ENCODE data around the gene FAM222B. TPM values are rescaled to one million over a fixed set of nuclear protein-coding genes. Genes with fewer than 3 reads are reported as not detected.

FAM222B gene
- total and polyA plus RNA-seq, 4 donors: 3.6 to 18.7 (median 11.5) TPM

- no peak overlapping the region for H3K4me3 ChIP-seq (ENCODE audit: low read length in 2 of 2)
- H3K27ac ChIP-seq (ENCODE audit: low read depth in 1 of 2, low read length in 2 of 2): no peak overlapping the region
- ATAC-seq (ENCODE audit: low FRiP score): no peak
- intact Hi-C loops (cut with DNase I): loop anchor here in 1 of 2 donors (1.0 to 2.0 kb wide), 2 partner anchors 23 to 61 kb away; partner anchors contain the start of gene TLCD1
- 66 to 67% methylated on average over 11 of the region's 11 CpGs for WGBS, 2 donors
- H3K9me3 ChIP-seq (ENCODE audit: control insufficient read depth, low read length): no peaks in the 10 kb centered on the region
- no peaks in the 10 kb centered on the region for H3K36me3 ChIP-seq (ENCODE audit: control insufficient read depth in 1 of 2, insufficient read depth in 2 of 2, low read length in 1 of 2)
- H3K27me3 ChIP-seq (ENCODE audit: control insufficient read depth in 1 of 2, insufficient read depth in 2 of 2, low read length in 1 of 2): no peaks in the 10 kb centered on the region
- peak; percentile 39 to 65 for DNase-seq
- no peaks in the 10 kb centered on the region for H3K4me1 ChIP-seq (ENCODE audit: control insufficient read depth in 1 of 2, insufficient read depth in 2 of 2, low read length in 2 of 2)
Observed at GRCh38 chr17:28749516-28750177, 92.9 kb downstream of the FAM222B start.

- peak; percentile 46 to 73 for DNase-seq
- Histone ChIP-seq H3K4me1 (ENCODE audit: control insufficient read depth in 1 of 2, insufficient read depth in 2 of 2, low read length in 2 of 2) (no peaks in the 10 kb centered on the region), H3K4me3 (ENCODE audit: low read length in 2 of 2) (no peak overlapping the region), H3K27me3 (ENCODE audit: control insufficient read depth in 1 of 2, insufficient read depth in 2 of 2, low read length in 1 of 2) (no peaks in the 10 kb centered on the region), H3K36me3 (ENCODE audit: control insufficient read depth in 1 of 2, insufficient read depth in 2 of 2, low read length in 1 of 2) (no peaks in the 10 kb centered on the region), H3K9me3 (ENCODE audit: control insufficient read depth, low read length) (no peaks in the 10 kb centered on the region), H3K27ac (ENCODE audit: low read depth in 1 of 2, low read length in 2 of 2) (no peak overlapping the region)
- ATAC-seq (ENCODE audit: low FRiP score): no peak
- WGBS, 2 donors: 61 to 63% methylated on average over 18 of the region's 18 CpGs
- intact Hi-C loops (cut with DNase I): no loop called here
Observed at GRCh38 chr17:28748852-28749515, 93.6 kb downstream of the FAM222B start.

GRCh38 chr17:28747801-28748750 lies 94.5 kb downstream of the FAM222B start:
- Histone ChIP-seq H3K36me3 (ENCODE audit: control insufficient read depth in 1 of 2, insufficient read depth in 2 of 2, low read length in 1 of 2) (no peaks in the 10 kb centered on the region), H3K4me1 (ENCODE audit: control insufficient read depth in 1 of 2, insufficient read depth in 2 of 2, low read length in 2 of 2) (no peaks in the 10 kb centered on the region), H3K4me3 (ENCODE audit: low read length in 2 of 2) (no peak overlapping the region), H3K9me3 (ENCODE audit: control insufficient read depth, low read length) (no peaks in the 10 kb centered on the region), H3K27me3 (ENCODE audit: control insufficient read depth in 1 of 2, insufficient read depth in 2 of 2, low read length in 1 of 2) (no peaks in the 10 kb centered on the region), H3K27ac (ENCODE audit: low read depth in 1 of 2, low read length in 2 of 2) (no peak overlapping the region)
- DNase-seq (peak; percentile 39 to 75), ATAC-seq (ENCODE audit: low FRiP score) (no peak)
- intact Hi-C loops (cut with DNase I): loop anchor here in 1 of 2 donors (1.0 kb wide), 1 partner anchor 21 kb away; no protein-coding TSS in a partner anchor
- WGBS, 2 donors: 89 to 91% methylated on average over 18 of the region's 18 CpGs

- ATAC-seq (ENCODE audit: low FRiP score): no peak
- intact Hi-C loops (cut with DNase I): loop anchor here in 1 of 2 donors (1.0 kb wide), 1 partner anchor 20 kb away; no protein-coding TSS in a partner anchor
- 11 to 12% methylated on average over 7 of the region's 7 CpGs for WGBS, 2 donors
- no peaks in the 10 kb centered on the region for H3K36me3 ChIP-seq (ENCODE audit: control insufficient read depth in 1 of 2, insufficient read depth in 2 of 2, low read length in 1 of 2)
- no peaks in the 10 kb centered on the region for H3K4me1 ChIP-seq (ENCODE audit: control insufficient read depth in 1 of 2, insufficient read depth in 2 of 2, low read length in 2 of 2)
- H3K9me3 ChIP-seq (ENCODE audit: control insufficient read depth, low read length): no peaks in the 10 kb centered on the region
- DNase-seq: peak; percentile 58 to 69
- H3K27me3 ChIP-seq (ENCODE audit: control insufficient read depth in 1 of 2, insufficient read depth in 2 of 2, low read length in 1 of 2): no peaks in the 10 kb centered on the region
- peak overlapping the region in 1 of 2 donors; percentile 20 for H3K27ac ChIP-seq (ENCODE audit: low read depth in 1 of 2, low read length in 2 of 2)
- H3K4me3 ChIP-seq (ENCODE audit: low read length in 2 of 2): no peak overlapping the region
Observed at GRCh38 chr17:28747051-28747691, 95.4 kb downstream of the FAM222B start.

- 23 to 25% methylated on average over 5 of the region's 5 CpGs for WGBS, 2 donors
- intact Hi-C loops (cut with DNase I): loop anchor here in 1 of 2 donors (1.0 kb wide), 1 partner anchor 19 kb away; no protein-coding TSS in a partner anchor
- H3K4me1 ChIP-seq (ENCODE audit: control insufficient read depth in 1 of 2, insufficient read depth in 2 of 2, low read length in 2 of 2): no peaks in the 10 kb centered on the region
- no peaks in the 10 kb centered on the region for H3K27me3 ChIP-seq (ENCODE audit: control insufficient read depth in 1 of 2, insufficient read depth in 2 of 2, low read length in 1 of 2)
- no peak for ATAC-seq (ENCODE audit: low FRiP score)
- peak overlapping the region in 1 of 2 donors; percentile 20 for H3K27ac ChIP-seq (ENCODE audit: low read depth in 1 of 2, low read length in 2 of 2)
- no peaks in the 10 kb centered on the region for H3K9me3 ChIP-seq (ENCODE audit: control insufficient read depth, low read length)
- peak; percentile 46 to 73 for DNase-seq
- no peak overlapping the region for H3K4me3 ChIP-seq (ENCODE audit: low read length in 2 of 2)
- no peaks in the 10 kb centered on the region for H3K36me3 ChIP-seq (ENCODE audit: control insufficient read depth in 1 of 2, insufficient read depth in 2 of 2, low read length in 1 of 2)
Observed at GRCh38 chr17:28746611-28747050, 96.0 kb downstream of the FAM222B start.

GRCh38 chr17:28745786-28746411 lies 96.7 kb downstream of the FAM222B start:
- H3K4me1 ChIP-seq (ENCODE audit: control insufficient read depth in 1 of 2, insufficient read depth in 2 of 2, low read length in 2 of 2): no peaks in the 10 kb centered on the region
- H3K27ac ChIP-seq (ENCODE audit: low read depth in 1 of 2, low read length in 2 of 2): peak overlapping the region in 1 of 2 donors; percentile 30
- no peaks in the 10 kb centered on the region for H3K36me3 ChIP-seq (ENCODE audit: control insufficient read depth in 1 of 2, insufficient read depth in 2 of 2, low read length in 1 of 2)
- DNase-seq (peak; percentile 46 to 85), ATAC-seq (ENCODE audit: low FRiP score) (no peak)
- no peaks in the 10 kb centered on the region for H3K27me3 ChIP-seq (ENCODE audit: control insufficient read depth in 1 of 2, insufficient read depth in 2 of 2, low read length in 1 of 2)
- H3K9me3 ChIP-seq (ENCODE audit: control insufficient read depth, low read length): no peaks in the 10 kb centered on the region
- WGBS, 2 donors: 58 to 64% methylated on average over 4 of the region's 4 CpGs
- intact Hi-C loops (cut with DNase I): no loop called here
- H3K4me3 ChIP-seq (ENCODE audit: low read length in 2 of 2): no peak overlapping the region

GRCh38 chr17:28744972-28745785 lies 97.4 kb downstream of the FAM222B start:
- Histone ChIP-seq H3K27ac (ENCODE audit: low read depth in 1 of 2, low read length in 2 of 2) (peak overlapping the region in 1 of 2 donors; percentile 74), H3K9me3 (ENCODE audit: control insufficient read depth, low read length) (no peaks in the 10 kb centered on the region), H3K4me1 (ENCODE audit: control insufficient read depth in 1 of 2, insufficient read depth in 2 of 2, low read length in 2 of 2) (no peaks in the 10 kb centered on the region), H3K36me3 (ENCODE audit: control insufficient read depth in 1 of 2, insufficient read depth in 2 of 2, low read length in 1 of 2) (no peaks in the 10 kb centered on the region), H3K27me3 (ENCODE audit: control insufficient read depth in 1 of 2, insufficient read depth in 2 of 2, low read length in 1 of 2) (no peaks in the 10 kb centered on the region), H3K4me3 (ENCODE audit: low read length in 2 of 2) (peak overlapping the region; percentile 19 to 59)
- intact Hi-C loops (cut with DNase I): loop anchor here in 1 of 2 donors (1.0 kb wide), 1 partner anchor 17 kb away; the partner anchor contains the start of gene NEK8
- ATAC-seq (ENCODE audit: low FRiP score) (peak; percentile 9), DNase-seq (peak; percentile 66 to 84)
- 8% methylated on average over 30 to 31 of the region's 31 CpGs for WGBS, 2 donors

Data from aorta (tissue), 5 donors.